Measurements from ENCODE around the gene TMEM220.
"Not testable (repeated sequence)": the region's sequence is repeated elsewhere in the genome, so short reads cannot be mapped to it uniquely, and the experiment has no call there.

TMEM220 gene

GRCh38 chr17:10754109-10754508 lies 24.3 kb upstream of the TMEM220 start:
- no peak for DNase-seq

GRCh38 chr17:10752696-10753095 lies 22.9 kb upstream of the TMEM220 start:
- DNase-seq = no peak

GRCh38 chr17:10751563-10751962 lies 21.7 kb upstream of the TMEM220 start:
- DNase-seq = no peak

- no peak for DNase-seq
Observed at GRCh38 chr17:10750210-10750609, 20.4 kb upstream of the TMEM220 start.

- no peak for DNase-seq
Observed at GRCh38 chr17:10748531-10749181, 18.8 kb upstream of the TMEM220 start.

- no peak for DNase-seq
Observed at GRCh38 chr17:10745231-10745630, 15.4 kb upstream of the TMEM220 start.

- no peak for DNase-seq
Observed at GRCh38 chr17:10744501-10745000, 14.7 kb upstream of the TMEM220 start.

- no peak for DNase-seq
Observed at GRCh38 chr17:10743316-10744009, 13.6 kb upstream of the TMEM220 start.

GRCh38 chr17:10742431-10742830 lies 12.6 kb upstream of the TMEM220 start:
- no peak for DNase-seq

- no peak for DNase-seq
Observed at GRCh38 chr17:10741416-10742135, 11.8 kb upstream of the TMEM220 start.

GRCh38 chr17:10739386-10739785 lies 9.6 kb upstream of the TMEM220 start:
- DNase-seq = no peak

GRCh38 chr17:10738521-10739258 lies 8.9 kb upstream of the TMEM220 start:
- no peak for DNase-seq

GRCh38 chr17:10737736-10738135 lies 7.9 kb upstream of the TMEM220 start:
- no peak for DNase-seq

GRCh38 chr17:10737168-10737622 lies 7.4 kb upstream of the TMEM220 start:
- DNase-seq = no peak

GRCh38 chr17:10735821-10736220 lies 6.0 kb upstream of the TMEM220 start:
- DNase-seq = no peak

GRCh38 chr17:10735251-10735650 lies 5.4 kb upstream of the TMEM220 start:
- DNase-seq = no peak

GRCh38 chr17:10733666-10734065 lies 3.8 kb upstream of the TMEM220 start:
- no peak for DNase-seq

GRCh38 chr17:10732121-10732520 lies 2.3 kb upstream of the TMEM220 start:
- DNase-seq = not testable (repeated sequence)

GRCh38 chr17:10731408-10731879 lies 1.6 kb upstream of the TMEM220 start:
- no peak for DNase-seq

- not testable (repeated sequence) for DNase-seq
Observed at GRCh38 chr17:10730247-10730646, 424 bp upstream of the TMEM220 start.

- no peak for DNase-seq
Observed at GRCh38 chr17:10728331-10728892, 1.4 kb downstream of the TMEM220 start.

- DNase-seq = no peak
Observed at GRCh38 chr17:10727192-10727591, 2.6 kb downstream of the TMEM220 start.

Measured in GOT3 (cell line).